GM18868 (cell line): ENCODE data around the gene ZNF646.
"Not testable (repeated sequence)": the region's sequence is repeated elsewhere in the genome, so short reads cannot be mapped to it uniquely, and the experiment has no call there.

Experiments
- ATAC-seq: cut with Tn5 transposase; IDR thresholded peaks from one replicate; pipeline ENCODE4 v1.9.1; 2021; ENCODE audit warnings: mild to moderate bottlenecking, moderate library complexity; ENCODE audit not compliant: unreplicated experiment

Gene ZNF646

GRCh38 chr16:31084584-31085302 lies 10.5 kb downstream of the ZNF646 start:
- no peak for ATAC-seq

- ATAC-seq: no peak
These were observed 11.2 kb downstream of the ZNF646 start for GRCh38 chr16:31085411-31085810.

DNA sequence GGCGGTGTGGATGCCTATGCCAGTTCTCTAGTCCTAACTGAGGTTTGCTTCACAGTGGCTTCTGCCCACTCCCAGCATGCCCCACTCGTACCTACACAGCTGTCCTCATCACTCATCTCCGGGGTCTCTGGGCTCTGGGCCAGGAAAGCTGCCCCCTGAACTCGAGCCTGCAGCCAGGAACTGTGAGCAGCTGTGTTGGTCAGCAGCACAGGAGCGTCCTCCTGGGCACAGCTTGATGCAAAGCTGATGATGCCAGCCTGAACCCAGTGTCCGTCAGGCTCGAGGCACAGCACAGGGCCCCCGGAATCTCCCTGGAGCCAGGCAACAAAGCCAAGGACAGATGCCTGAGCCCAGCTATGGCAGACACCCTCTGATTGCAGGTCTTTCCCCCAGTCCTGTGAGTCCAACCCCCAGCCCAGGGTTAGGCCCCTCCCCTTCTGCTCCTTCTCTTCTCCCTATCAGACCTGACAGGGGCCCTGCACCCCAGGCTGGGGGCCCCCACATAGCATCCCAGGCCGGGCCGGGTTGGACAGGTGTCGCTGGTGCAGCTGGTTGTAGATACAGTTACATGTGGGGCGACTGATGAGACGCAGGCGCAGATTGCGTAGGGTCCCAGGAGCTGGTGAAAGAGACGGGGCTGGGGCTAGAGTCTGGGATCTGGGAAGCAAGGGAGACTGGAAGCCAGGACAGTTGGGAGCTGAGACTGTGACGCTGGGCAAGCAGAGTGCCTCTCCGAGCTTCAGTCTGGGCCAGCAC lies 11.8 kb downstream of the ZNF646 start:
- no peak for ATAC-seq

GRCh38 chr16:31086629-31086906 lies 12.3 kb downstream of the ZNF646 start:
- ATAC-seq: no peak

DNA sequence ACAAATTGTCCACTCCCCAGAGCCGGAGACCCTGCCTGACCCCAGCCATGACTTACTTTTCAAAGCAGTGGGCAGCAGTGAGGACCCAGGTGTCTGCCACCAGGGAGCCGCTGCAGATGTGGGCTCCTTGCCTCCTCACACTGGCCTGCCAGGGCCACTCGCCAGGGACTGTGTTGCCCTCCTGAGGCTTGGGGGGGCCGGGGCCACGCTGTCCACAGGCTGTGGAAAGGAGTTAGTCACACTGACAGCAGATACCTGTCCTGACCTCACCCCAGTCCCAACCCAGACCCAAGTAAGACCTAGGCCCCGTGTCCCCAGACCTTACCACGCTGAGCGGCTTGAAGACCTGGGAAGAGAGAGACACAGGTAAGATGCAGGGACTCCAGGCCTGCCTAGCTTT lies 13.3 kb downstream of the ZNF646 start:
- no peak for ATAC-seq

DNA sequence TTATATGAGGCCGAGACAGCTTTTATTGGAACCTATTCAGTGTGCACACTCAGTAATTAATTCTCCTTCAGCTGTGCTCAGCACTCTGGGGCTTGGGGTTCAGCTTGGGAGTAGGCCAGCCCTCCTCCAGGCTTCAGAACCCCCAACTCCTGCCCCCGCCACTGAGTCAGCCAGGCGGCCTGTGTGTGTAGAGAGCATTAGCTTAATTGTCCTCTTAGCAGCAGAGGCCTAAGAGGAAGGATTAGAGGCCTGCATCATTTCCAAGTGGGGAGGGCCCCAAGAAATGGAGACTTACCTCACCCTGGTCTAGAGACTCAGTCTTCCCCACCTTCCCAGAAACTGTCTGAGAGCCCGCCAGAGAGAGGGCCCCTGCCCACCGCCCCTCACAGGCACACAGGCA lies 13.7 kb downstream of the ZNF646 start:
- ATAC-seq: no peak

DNA sequence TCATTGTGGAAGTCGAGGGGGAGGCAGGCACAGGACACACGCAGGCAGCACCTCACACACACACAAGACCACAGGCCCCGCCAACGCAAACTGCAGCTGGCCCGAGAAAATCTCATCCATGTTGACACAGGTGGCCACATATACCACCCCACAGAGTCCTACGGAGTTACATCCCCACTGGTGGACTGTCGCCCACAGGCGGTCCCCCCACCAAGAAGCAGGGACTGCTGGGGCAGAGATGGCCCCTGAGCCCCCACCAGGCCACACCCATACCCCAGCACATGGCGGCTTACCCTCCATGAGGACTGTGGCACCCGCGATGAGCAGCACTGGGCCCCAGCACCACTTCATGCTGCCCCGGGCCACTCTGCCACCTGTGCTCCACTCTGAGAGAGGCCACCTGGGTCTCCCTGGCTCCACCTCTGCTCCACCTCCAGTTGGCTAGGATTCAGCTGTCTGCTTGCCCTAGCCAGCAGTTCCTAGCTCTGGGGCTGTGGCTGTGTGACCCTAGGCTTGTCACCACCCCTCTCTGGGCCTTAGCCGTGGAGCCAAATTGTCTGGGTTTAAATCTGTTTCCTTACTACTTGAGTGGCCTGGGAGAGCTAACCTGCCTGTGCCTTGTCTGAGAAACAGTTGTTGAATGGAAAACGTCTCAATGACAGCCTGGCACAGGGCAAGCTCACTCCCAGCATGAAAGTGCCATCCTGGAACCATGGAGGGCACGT lies 14.4 kb downstream of the ZNF646 start, which contains the start of gene PRSS53:
Gene PRSS53, minus strand, starts transcription at position 485 of the 725 bp plus-strand sequence. Its CDS starts 134 bp downstream, at position 351.
- no peak for ATAC-seq

- ATAC-seq: no peak
These were observed 15.0 kb downstream of the ZNF646 start for GRCh38 chr16:31089199-31089598.

DNA sequence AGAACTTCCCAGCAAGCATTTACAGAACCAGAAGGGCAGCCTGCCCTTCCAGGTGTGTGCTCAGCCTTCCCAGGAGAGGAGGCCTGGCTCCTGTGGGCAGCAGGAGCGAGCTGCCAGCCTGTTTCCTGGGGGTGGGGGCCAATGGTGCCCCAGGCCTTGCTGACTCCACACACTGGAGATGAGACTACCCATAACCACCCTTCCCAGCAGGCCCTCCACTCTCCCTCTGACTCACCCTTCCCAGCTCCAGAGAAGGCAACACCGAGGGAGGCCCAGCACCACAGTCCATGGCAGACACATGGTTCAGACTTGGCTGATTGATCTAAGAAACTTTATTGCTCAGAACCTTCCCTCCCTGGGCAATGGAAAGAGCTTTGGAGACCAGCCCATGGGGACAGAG lies 16.3 kb downstream of the ZNF646 start:
- ATAC-seq: no peak

DNA sequence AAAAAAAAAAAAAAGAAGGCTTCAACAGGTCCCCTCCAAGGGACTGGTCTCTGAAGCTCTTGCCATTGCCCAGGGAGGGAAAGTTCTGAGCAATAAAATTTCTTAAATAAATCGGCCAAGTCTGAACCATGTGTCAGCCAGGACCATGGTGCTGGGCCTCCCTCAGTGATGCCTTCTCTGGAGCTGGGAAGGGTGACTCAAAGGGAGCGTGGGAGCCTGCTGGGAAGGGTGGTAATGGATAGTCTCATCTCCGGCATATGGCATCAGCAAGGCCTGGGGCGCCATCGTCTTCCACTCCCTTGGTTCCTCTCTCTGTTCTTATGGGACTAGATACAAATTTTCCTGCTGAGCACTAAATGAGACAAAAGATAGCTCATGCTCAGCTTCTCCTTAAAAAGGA lies 18.1 kb downstream of the ZNF646 start:
- ATAC-seq: no peak

- ATAC-seq: no peak
These were observed 19.0 kb downstream of the ZNF646 start for GRCh38 chr16:31093132-31093703.

DNA sequence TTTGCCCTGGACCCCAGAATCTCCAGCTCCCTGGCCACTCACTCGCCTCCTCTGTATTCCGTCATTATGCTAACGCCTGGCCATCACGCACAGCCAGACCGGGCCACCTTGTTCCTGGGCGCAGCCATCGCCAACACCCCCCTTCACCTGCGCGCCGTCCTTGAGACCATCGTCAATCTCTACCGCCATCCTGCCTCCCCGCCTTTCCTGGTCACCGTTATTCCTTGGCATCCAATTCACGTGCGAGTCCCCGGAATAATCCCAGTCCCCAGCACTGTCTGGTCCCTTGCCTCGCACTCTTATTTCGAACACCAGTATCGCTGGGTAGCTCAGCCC lies 19.8 kb downstream of the ZNF646 start:
- no peak for ATAC-seq

- ATAC-seq: peak; percentile 85
These were observed 20.4 kb downstream of the ZNF646 start, which contains the start of gene VKORC1 for GRCh38 chr16:31094424-31095120. VKORC1 (minus strand) TSS chr16:31094797; CDS start chr16:31094729, 68 bp downstream.

- no peak for ATAC-seq
These were observed 25.8 kb downstream of the ZNF646 start for GRCh38 chr16:31099860-31100638.

GRCh38 chr16:31100876-31101641 lies 26.8 kb downstream of the ZNF646 start:
- ATAC-seq: not testable (repeated sequence)

- ATAC-seq: peak; percentile 52
These were observed 31.5 kb downstream of the ZNF646 start for GRCh38 chr16:31105677-31106213.

DNA sequence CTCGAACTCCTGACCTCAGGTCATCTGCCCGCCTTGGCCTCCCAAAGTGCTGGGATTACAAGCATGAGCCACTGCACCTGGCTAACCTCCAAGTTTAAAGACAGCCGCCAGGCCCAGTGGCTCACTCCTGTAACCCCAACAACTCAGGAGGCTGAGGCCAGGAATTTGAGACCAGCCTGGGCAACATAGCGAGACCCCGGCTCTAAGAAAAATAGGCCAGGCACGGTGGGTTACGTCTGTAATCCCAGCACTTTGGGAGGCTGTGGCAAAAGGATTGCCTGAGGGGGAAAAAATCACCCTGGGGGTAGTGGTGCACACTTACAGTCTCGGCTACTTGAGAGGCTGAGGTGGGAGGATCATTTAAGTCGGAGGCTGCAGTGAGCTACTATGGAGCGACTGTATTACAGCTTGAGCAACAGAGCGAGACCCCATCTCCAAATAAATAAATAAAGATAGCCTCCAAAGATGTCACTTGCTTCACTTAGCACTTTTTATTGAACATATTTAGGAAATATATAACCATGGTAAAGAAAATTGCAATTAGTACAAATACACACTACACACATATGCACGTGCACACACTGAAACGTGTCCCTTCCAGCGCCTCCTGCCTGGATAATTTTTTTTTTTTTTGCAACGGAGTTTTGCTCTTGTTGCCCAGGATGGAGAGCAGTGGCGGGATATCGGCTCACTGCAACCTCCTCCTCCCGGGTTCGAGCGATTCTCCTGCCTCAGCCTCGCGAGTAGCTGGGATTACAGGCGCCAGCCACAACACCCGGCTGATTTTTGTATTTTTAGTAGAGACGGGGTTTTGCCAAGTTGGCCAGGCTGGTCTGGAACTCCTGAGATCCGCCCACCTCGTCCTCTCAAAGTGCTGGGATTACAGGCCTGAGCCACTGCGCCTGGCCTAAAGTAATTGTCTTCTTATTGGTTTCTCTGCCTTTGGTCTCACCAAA lies 32.6 kb downstream of the ZNF646 start:
- ATAC-seq: no peak

DNA sequence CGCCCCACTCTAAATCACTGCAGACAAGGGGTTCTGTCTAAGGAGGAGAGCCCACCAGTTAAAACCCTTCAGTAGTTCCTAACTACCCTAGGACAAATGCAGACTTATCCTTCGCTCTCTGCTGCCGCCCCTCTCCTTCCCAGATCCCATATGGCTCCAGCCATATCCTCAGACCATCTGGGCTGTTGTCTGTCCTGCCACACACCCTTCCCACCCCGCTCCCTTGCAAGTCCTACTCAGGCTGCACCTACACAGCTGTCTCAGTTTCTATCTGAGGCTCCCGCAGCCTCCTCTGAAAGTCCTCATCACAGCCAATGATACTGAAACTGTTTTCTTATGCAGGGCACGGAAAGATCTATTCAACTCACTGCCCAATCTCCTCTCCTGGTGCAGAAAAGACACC lies 33.2 kb downstream of the ZNF646 start:
- peak; percentile 62 for ATAC-seq
